GM10266 (cell line): ENCODE results near the gene EHD1.

Experiments
- DNase-seq: peaks from one replicate; pipeline ENCODE4 v3.0.0; 2012; ENCODE audit errors: extremely low spot score
- TF ChIP-seq, protein P1 (sequence below): IDR thresholded peaks from 2 replicates; pipeline ENCODE4 v1.5.1; 2012; ENCODE audit warnings: mild to moderate bottlenecking, low read depth; ENCODE audit not compliant: control insufficient read depth, insufficient read depth; ENCODE audit errors: missing control alignments

The EHD1 gene

DNA sequence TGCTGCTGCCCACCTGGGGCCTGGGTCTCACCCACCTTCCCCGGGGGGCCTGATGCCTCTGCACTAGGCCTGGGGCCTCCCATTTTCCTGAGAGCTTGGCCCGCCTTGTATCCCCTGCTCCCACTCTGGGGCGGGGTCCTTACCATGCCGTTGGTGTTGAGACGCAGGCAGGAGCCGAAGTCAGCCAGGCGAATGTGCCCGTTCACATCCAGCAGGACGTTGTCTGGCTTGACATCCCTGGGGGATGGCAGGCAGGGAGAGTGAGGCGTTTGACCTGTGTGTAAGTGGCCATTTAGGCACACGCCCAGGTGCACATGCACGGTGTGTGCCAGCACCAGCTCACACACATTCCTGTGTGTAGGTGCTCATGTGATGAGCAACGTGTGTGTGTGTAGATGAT is 39.1 kb downstream of the EHD1 start:
- no peak for DNase-seq
- TF ChIP-seq, protein P1, sequence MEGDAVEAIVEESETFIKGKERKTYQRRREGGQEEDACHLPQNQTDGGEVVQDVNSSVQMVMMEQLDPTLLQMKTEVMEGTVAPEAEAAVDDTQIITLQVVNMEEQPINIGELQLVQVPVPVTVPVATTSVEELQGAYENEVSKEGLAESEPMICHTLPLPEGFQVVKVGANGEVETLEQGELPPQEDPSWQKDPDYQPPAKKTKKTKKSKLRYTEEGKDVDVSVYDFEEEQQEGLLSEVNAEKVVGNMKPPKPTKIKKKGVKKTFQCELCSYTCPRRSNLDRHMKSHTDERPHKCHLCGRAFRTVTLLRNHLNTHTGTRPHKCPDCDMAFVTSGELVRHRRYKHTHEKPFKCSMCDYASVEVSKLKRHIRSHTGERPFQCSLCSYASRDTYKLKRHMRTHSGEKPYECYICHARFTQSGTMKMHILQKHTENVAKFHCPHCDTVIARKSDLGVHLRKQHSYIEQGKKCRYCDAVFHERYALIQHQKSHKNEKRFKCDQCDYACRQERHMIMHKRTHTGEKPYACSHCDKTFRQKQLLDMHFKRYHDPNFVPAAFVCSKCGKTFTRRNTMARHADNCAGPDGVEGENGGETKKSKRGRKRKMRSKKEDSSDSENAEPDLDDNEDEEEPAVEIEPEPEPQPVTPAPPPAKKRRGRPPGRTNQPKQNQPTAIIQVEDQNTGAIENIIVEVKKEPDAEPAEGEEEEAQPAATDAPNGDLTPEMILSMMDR: no peak

DNA sequence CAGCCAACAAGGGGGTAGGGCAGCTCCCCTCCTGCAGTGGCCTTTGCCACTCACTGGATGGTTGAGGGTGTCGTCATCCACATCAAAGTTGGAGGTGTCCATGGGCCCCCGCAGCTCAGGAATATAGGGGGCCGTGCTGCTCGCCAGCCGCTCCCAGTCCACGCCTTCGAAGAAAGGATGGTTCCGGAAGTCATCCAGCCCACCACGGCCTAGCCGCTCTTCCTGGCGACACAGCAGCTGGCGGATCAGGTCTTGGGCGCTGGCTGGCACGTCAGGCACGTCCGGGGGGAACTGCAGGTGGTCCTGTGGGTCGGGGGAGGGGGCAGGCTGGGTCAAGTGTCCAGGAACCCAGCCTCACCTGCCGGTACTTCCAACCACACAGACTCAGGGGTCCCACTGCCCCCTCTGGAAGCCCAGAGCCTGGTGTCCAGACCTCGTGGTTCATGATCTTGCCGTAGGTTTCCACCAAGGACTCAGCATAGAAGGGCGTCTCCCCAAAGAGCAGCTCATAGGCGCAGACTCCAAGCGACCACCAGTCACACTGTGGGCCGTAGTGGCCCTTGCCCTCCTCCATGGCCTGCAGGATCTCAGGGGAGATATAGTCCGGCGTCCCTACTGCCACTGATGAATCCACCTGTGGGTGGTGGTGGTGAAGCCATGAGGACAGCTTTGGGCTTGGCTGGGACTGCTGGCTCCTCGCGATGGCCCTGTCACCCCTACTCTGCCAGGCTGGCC is 39.7 kb downstream of the EHD1 start:
- TF ChIP-seq, protein P1: no peak
- DNase-seq: no peak

DNA sequence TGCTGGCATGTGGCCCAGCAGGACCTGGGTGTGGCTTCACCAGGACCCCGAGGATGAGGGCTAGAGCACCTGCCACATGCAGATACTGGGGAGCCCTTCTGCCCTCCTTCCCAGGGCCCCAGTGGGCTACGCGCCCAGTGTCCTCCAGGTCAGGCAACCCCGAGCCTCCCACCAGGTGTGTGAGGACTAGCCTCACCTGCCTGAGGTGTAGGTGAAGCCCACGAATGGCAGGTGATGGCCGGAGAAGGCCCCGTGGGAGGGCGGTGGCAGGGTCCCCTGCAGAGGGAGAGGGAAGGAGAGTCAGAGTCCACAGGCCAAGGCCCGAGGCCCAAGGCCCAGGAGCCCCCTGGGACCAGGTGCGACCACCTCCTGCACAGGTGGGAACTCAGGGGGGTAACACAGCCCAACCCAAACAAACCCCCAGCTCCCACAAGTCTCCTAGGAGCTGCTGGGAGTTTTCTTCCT is 40.5 kb downstream of the EHD1 start:
- no peak for DNase-seq
- TF ChIP-seq, protein P1: no peak

DNA sequence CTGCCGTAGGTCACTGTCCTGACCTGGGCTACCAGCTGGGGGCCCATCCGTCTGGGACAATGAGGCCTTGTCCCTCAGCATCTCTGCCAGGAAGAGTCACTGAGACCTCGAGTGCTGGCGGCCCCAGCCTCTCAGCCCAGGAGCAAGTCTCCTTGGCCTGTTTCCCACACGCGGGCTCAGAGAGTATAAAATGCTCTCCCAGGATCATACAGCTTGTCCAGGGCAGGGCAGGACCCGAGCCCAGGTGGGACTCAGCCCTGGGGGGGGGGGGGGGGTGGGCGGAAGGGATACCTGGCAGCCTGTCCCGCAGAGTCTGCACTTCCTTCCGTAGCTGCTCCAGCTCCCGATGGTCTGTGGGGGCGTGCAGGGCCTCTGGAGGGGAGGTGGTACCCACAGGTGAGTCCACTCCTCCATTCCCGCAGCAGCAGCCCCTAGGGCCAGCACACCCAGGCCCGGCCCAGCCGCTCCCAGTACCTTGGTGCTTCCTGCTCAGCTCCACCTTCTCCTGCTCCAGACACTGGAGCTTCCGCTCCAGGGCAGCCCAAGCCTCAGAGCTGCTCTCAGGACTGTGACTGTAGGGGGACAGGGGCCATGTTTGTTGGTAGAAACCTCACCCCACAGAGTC is 41.9 kb downstream of the EHD1 start:
- DNase-seq: no peak
- TF ChIP-seq, protein P1: no peak

DNA sequence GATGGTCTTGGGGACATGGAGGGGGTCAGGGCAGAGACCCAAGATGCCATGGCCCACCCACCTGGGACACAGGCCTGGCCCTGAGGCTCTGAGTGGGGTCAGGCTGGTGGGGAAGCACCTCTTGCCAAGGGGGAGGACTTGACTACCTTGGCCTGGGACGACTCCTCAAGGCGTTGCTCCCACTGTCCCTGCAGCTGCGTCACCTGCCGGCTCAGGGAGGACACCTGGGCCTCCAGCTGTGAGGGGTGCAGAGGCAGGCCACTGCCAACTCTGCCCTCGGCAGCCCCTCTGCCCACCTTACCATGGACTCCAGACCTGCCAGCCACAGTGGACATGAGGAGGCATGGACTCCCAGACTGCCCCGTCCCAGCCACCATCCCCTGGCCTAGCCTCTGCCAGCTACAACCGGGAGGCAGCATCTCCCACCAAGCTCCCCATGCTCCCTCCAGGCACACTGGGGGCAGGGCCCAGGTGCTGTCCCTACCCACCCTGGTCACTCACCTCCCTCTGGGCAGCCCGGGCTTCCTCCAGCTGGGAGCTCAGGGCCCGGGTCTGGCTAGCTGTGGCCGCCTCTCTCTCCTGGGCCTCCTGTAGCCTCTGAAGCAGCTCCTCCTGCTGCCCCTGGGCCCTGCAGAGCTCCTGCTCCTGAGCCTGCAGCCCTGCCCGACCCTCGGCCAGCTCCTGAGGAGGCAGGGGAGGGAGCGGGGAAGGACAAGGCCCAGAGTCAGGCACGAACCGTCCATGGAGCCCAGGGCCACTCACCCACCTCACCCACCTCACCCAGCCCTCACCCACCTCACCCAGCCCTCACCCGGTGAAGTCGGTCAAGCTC is 42.6 kb downstream of the EHD1 start:
- no peak for DNase-seq
- TF ChIP-seq, protein P1: no peak

DNA sequence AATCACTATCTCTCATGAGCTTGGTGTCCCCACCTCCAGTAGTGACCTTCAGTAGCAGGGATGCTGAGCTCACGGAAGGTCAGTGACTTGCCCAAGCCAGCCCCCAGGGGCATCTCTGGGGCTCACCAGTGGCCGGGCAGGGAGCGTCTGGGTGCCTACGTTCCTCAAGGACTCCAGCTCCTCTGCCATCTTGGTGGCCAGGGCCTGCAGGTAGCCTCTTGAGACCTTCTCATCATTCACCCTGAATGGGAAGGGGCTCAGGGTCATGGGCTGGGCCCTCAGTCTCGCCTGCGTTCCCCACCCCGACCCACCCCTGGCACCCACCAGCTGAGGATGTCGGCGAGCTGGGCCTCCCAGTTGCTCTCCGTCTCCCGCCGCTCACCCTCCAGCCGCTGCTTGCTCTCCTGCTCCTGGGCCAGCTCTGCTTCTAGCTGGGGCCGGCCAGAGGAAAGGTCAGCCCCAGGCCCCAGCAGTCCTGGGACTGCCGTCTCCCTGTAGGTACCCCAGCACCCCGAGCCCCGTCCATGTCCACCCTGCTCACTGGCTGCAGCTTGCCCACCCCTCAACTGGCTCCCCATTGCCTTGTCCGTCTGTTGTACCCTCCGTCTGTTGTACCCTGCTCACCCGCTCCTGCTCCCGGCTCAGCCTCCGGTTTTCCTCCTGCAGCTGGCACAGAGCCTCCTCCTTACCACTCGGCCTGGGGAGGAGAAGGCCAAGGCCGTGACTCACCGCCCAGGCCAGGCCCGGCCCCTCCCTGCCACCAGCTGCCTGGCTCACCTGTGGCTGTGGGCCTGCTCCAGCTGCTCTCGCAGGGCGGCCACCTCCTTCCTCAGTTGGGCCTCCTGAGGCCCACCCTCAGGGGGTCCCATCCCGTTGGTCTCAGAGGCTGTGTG is 43.5 kb downstream of the EHD1 start:
- no peak for DNase-seq

More for the DNA sequence above, 43.5 kb downstream of the EHD1 start:
- TF ChIP-seq, protein P1: no peak
